Muscle layer of duodenum (tissue), 2 donors: ENCODE results near the gene CD44.

Experiments
- H3K27ac ChIP-seq: one replicate; pipeline ENCODE4 v1.7.0; 2013; ENCODE audit warnings: mild to moderate bottlenecking, low read length
- H3K27me3 ChIP-seq: one replicate; pipeline ENCODE4 v1.7.0; 2013; ENCODE audit warnings: low read depth, mild to moderate bottlenecking, control low read depth, low read length
- H3K36me3 ChIP-seq, 2 donors: one replicate each; pipeline ENCODE4 v1.7.0; 2013; ENCODE audit warnings: low read length in 2 of 2, control low read depth in 1 of 2, mild to moderate bottlenecking in 1 of 2; ENCODE audit not compliant: insufficient read depth in 2 of 2, control insufficient read depth in 1 of 2
- H3K4me1 ChIP-seq, 2 donors: one replicate each; pipeline ENCODE4 v1.7.0; 2013; ENCODE audit warnings: low read length in 2 of 2, mild to moderate bottlenecking in 2 of 2, control low read depth in 1 of 2, moderate library complexity in 1 of 2; ENCODE audit not compliant: insufficient read depth in 2 of 2, control insufficient read depth in 1 of 2
- H3K4me3 ChIP-seq, 2 donors: one replicate each; pipeline ENCODE4 v1.7.0; 2013; ENCODE audit warnings: low read length in 2 of 2, low read depth in 1 of 2, mild to moderate bottlenecking in 1 of 2
- H3K9me3 ChIP-seq, 2 donors: one replicate each; pipeline ENCODE4 v1.7.0; 2013; ENCODE audit warnings: low read length in 2 of 2, control low read depth in 1 of 2, mild to moderate bottlenecking in 1 of 2; ENCODE audit not compliant: control insufficient read depth in 1 of 2
- donor health status: healthy.

CD44 gene

DNA sequence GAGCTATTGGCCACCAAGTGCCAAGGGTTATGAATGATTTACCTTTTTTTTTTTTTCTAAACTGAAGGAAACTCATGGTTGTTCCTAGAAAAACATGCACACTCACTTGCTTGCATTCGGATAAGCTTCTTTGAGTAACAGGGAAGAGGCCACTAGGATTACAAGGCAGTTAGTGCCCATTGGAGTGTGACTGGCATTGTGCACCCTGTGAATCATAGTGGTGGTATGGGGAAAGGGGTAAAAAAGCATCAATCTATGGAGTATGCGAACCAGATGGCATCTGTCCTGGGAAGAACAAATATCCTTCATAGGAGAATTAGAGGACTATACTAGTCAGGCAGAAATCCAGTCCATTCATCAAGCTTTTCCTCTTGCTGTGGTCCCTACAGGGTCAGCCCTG, 24.2 kb downstream of the CD44 start:
- Histone ChIP-seq H3K4me1 (peaks cover 44 to 54% of the 10 kb centered on the region in 2 donors), H3K4me3 (no peak overlapping the region)

GRCh38 chr11:35163702-35164496, 24.9 kb downstream of the CD44 start:
- H3K9me3 ChIP-seq: no peaks in the 10 kb centered on the region
- no peaks in the 10 kb centered on the region for H3K27me3 ChIP-seq
- H3K4me1 ChIP-seq: peaks cover 39 to 52% of the 10 kb centered on the region in 2 donors
- peak overlapping the region; percentile 3 for H3K27ac ChIP-seq
- H3K36me3 ChIP-seq: peaks cover 3 to 15% of the 10 kb centered on the region in 2 donors
- H3K4me3 ChIP-seq: no peak overlapping the region

More for the DNA sequence above, 24.2 kb downstream of the CD44 start:
- no peaks in the 10 kb centered on the region for H3K27me3 ChIP-seq
- no peaks in the 10 kb centered on the region for H3K9me3 ChIP-seq
- H3K27ac ChIP-seq: no peak overlapping the region
- H3K36me3 ChIP-seq: peaks cover 3 to 15% of the 10 kb centered on the region in 2 donors

DNA sequence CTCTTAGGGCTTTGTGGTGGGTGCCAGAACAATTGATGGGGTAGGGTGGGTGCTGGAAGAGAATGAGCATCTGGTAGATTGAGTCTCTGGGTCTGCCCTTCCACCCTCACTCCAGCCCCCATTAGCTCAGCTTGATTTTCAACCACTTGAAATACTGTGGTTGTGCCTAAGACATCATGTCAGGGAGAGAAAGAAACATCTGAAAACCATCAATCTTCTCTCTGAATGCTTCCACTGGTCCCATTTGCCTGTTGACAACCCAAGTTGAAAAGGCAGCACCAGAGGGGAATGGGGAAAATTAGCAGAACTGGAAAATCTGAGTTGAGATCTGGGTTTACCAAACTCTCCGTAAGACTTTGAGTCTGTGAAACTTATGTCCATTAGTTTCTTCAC, 26.1 kb downstream of the CD44 start:
- H3K4me1 ChIP-seq: peaks cover 28 to 55% of the 10 kb centered on the region in 2 donors
- H3K27me3 ChIP-seq: no peaks in the 10 kb centered on the region
- no peak overlapping the region for H3K4me3 ChIP-seq
- H3K36me3 ChIP-seq: peaks cover 3 to 15% of the 10 kb centered on the region in 2 donors
- peak overlapping the region; percentile 48 for H3K27ac ChIP-seq
- no peaks in the 10 kb centered on the region for H3K9me3 ChIP-seq

GRCh38 chr11:35165423-35166368, 26.7 kb downstream of the CD44 start:
- peaks cover 28 to 60% of the 10 kb centered on the region in 2 donors for H3K4me1 ChIP-seq
- H3K27ac ChIP-seq: peak overlapping the region; percentile 48
- H3K4me3 ChIP-seq: peak overlapping the region in 1 of 2 donors; percentile 5
- no peaks in the 10 kb centered on the region for H3K27me3 ChIP-seq
- no peaks in the 10 kb centered on the region for H3K9me3 ChIP-seq
- H3K36me3 ChIP-seq: peaks cover 3 to 15% of the 10 kb centered on the region in 2 donors

GRCh38 chr11:35166369-35167360, 27.7 kb downstream of the CD44 start:
- Histone ChIP-seq H3K27me3 (no peaks in the 10 kb centered on the region), H3K36me3 (peaks cover 3 to 15% of the 10 kb centered on the region in 2 donors), H3K27ac (peak overlapping the region; percentile 48), H3K4me1 (peaks cover 28 to 60% of the 10 kb centered on the region in 2 donors), H3K9me3 (no peaks in the 10 kb centered on the region), H3K4me3 (peak overlapping the region; percentile 4 to 5)

- no peak overlapping the region for H3K4me3 ChIP-seq
- H3K9me3 ChIP-seq: no peaks in the 10 kb centered on the region
- H3K4me1 ChIP-seq: peaks cover 23 to 56% of the 10 kb centered on the region in 2 donors
- no peaks in the 10 kb centered on the region for H3K27me3 ChIP-seq
- peak overlapping the region; percentile 48 for H3K27ac ChIP-seq
- peaks cover 0 to 15% of the 10 kb centered on the region in 2 donors for H3K36me3 ChIP-seq
These were observed 28.5 kb downstream of the CD44 start for GRCh38 chr11:35167426-35167954.

GRCh38 chr11:35168671-35169070, 29.7 kb downstream of the CD44 start:
- Histone ChIP-seq H3K9me3 (no peaks in the 10 kb centered on the region), H3K36me3 (peaks cover 0 to 15% of the 10 kb centered on the region in 2 donors), H3K27me3 (no peaks in the 10 kb centered on the region), H3K4me3 (no peak overlapping the region), H3K4me1 (peaks cover 29 to 52% of the 10 kb centered on the region in 2 donors), H3K27ac (peak overlapping the region; percentile 48)

DNA sequence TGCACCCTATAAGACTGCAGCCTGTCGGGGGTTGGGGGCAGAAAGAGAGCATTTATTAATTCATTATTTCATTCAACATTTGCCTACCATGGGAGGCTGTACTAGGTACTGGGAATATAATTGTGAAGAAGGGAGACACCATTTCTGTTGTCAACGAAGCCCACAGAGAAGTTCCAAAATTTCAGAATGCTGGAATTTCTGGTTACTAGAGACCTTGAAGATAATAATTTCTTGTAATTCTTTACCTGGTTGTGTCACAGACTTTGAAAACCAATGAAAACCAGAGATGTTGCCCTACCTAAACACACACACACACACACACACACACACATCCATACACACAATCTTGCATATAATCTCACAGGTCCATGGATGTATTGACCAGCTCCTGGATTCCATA, 30.1 kb downstream of the CD44 start:
- peaks cover 33 to 52% of the 10 kb centered on the region in 2 donors for H3K4me1 ChIP-seq
- no peak overlapping the region for H3K27ac ChIP-seq

GRCh38 chr11:35169754-35170153, 30.8 kb downstream of the CD44 start:
- Histone ChIP-seq H3K27ac (peak overlapping the region; percentile 35), H3K4me1 (peaks cover 38 to 53% of the 10 kb centered on the region in 2 donors), H3K27me3 (no peaks in the 10 kb centered on the region), H3K9me3 (no peaks in the 10 kb centered on the region), H3K4me3 (no peak overlapping the region), H3K36me3 (peaks cover 0 to 15% of the 10 kb centered on the region in 2 donors)

More for the DNA sequence above, 30.1 kb downstream of the CD44 start:
- H3K27me3 ChIP-seq: no peaks in the 10 kb centered on the region
- H3K9me3 ChIP-seq: no peaks in the 10 kb centered on the region
- peaks cover 0 to 15% of the 10 kb centered on the region in 2 donors for H3K36me3 ChIP-seq
- no peak overlapping the region for H3K4me3 ChIP-seq

GRCh38 chr11:35170503-35170902, 31.5 kb downstream of the CD44 start:
- Histone ChIP-seq H3K4me1 (peaks cover 38 to 60% of the 10 kb centered on the region in 2 donors), H3K36me3 (peaks cover 0 to 15% of the 10 kb centered on the region in 2 donors), H3K27ac (peak overlapping the region; percentile 35), H3K4me3 (no peak overlapping the region), H3K27me3 (no peaks in the 10 kb centered on the region), H3K9me3 (no peaks in the 10 kb centered on the region)
